Activated effector memory CD4-positive, alpha-beta T cell treated with Interleukin-2 at 50 U/mL for 16 hours (primary cell): ENCODE data around the gene LTBP4.

ENCODE experiments used
- DNase-seq: peaks from one replicate; pipeline ENCODE4 v3.0.0-alpha.2; 2020

The LTBP4 gene

GRCh38 chr19:40671404-40671803, 70.2 kb downstream of the LTBP4 start:
- DNase-seq = no peak

GRCh38 chr19:40672038-40672437, 70.9 kb downstream of the LTBP4 start:
- DNase-seq = no peak

- DNase-seq = no peak
Observed at GRCh38 chr19:40672573-40673299, 71.6 kb downstream of the LTBP4 start.

- no peak for DNase-seq
Observed at GRCh38 chr19:40673397-40673796, 72.2 kb downstream of the LTBP4 start.

GRCh38 chr19:40674291-40674690, 73.1 kb downstream of the LTBP4 start:
- no peak for DNase-seq

GRCh38 chr19:40677156-40677555, 76.0 kb downstream of the LTBP4 start:
- DNase-seq = no peak
